Central memory CD8-positive, alpha-beta T cell (primary cell): Measurements from ENCODE around the gene LRRC10B.
A peak's percentile ranks its signal among the peaks of the same experiment; 100 is the strongest.

ENCODE experiments used
- ATAC-seq: fragments of 150-1000 bp; cut with Tn5 transposase; replicated peaks from 2 replicates; pipeline ENCODE4 v1.10.0; 2022; ENCODE audit warnings: mild to moderate bottlenecking, moderate FRiP score, moderate number of reproducible peaks; ENCODE audit not compliant: poor library complexity, severe bottlenecking; ENCODE audit errors: extremely low read depth
- DNase-seq, 2 donors: peaks; one replicate each; pipeline ENCODE4 v3.0.0; 2021; ENCODE audit warnings: low spot score in 2 of 2
- H3K27ac Mint-ChIP-seq: one replicate; pipeline ENCODE4 v1.8.0; 2022; ENCODE audit warnings: low read depth, mild to moderate bottlenecking, moderate library complexity, mixed read lengths
- H3K27me3 Mint-ChIP-seq: one replicate; pipeline ENCODE4 v1.8.0; 2022; ENCODE audit warnings: mixed read lengths
- H3K36me3 Mint-ChIP-seq: one replicate; pipeline ENCODE4 v1.8.0; 2022; ENCODE audit warnings: mild to moderate bottlenecking, moderate library complexity, mixed read lengths; ENCODE audit not compliant: insufficient read depth
- H3K4me1 Mint-ChIP-seq: one replicate; pipeline ENCODE4 v1.8.0; 2022; ENCODE audit warnings: mixed read lengths
- H3K4me3 Mint-ChIP-seq: one replicate; pipeline ENCODE4 v1.8.0; 2022; ENCODE audit warnings: mild to moderate bottlenecking, moderate library complexity, mixed read lengths
- H3K9me3 Mint-ChIP-seq: one replicate; pipeline ENCODE4 v1.8.0; 2022; ENCODE audit warnings: mixed read lengths

Gene LRRC10B

DNA sequence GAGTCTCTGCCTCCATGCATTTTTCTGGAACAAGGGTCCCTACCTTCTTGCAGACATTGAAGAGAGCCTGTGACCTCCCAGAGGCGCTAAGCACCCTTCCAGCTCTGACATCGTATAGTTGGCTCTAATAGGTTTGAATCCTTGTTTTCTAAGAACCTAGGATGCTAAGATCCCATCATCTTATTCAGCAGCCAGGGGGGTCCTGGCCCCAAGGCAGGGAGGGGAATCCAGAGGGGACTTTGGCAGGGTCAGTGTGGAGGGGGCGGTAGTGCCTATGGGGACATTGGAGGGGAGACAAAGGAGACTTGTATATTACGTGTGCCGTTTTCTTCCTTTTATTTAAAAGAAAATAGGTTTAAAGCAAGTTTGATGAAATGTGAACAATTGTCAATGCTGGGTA is 3.4 kb upstream of the LRRC10B start:
- Mint-ChIP-seq H3K4me1 (peaks cover 6% of the 10 kb centered on the region), H3K4me3 (no peak overlapping the region), H3K9me3 (no peaks in the 10 kb centered on the region), H3K27ac (no peak overlapping the region), H3K27me3 (peaks cover 45% of the 10 kb centered on the region), H3K36me3 (peaks cover 2% of the 10 kb centered on the region)
- ATAC-seq: no peak
- no peak for DNase-seq

DNA sequence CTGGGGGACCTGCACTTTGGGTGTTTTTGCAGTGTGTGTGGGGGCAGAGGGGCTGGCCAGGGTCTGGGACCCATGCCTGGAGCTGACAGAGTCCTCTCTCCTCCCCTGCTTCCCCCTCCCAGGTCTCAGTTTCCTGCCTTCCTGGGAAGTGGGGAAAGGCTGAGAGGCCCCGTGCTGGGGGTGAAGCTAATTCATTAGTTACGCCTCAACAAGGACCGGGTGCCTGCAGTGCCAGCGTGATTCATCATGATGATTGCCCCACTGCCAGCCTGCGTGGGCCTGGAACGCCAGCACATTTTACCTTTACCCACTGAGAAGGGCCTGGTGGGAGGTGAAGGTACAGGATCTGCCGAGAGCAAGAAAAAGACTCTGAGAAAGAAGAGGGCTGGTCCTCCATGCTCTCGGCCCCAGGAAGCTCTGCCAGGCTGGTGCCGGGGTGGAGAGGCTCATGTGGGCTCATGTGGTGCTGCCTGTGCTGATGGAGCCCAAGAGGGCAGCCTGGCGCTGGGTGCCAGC is 2.9 kb upstream of the LRRC10B start:
- ATAC-seq: no peak
- H3K4me1 Mint-ChIP-seq: peaks cover 6% of the 10 kb centered on the region

DNA sequence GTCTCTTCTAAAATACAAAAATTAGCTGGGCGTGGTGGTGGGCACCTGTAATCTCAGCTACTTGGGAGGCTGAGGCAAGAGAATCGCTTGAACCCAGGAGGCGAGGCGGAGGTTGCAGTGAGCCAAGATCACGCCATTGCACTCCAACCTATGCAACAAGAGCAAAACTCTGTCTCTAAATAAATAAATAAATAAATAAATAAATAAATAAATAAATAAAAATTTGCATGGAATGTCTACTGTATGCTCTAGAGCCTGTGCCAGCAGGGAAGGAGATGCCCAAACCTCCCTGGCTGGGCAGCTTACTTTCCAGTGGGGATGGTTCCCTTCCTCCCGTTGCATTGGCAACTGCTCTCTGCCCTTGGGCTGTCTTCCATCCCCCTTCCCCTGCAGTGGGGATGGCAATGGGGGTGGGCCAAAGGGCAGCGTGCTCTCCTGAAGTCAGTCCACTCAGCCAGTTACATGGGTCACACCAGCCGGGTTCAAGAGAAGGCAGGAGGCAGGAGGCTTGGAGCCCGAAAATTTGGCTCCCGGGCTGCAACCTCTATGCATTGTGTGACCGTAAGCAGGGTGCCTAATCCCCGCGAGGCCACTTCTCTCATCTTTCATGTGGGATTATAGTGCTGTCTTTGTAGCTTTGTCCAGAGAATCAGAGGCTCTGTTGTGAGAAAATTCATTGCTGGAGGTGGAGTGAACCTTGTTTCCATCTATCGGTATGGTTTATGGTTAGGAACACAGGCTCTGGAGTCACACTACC is 1.4 kb upstream of the LRRC10B start:
- H3K9me3 Mint-ChIP-seq: no peaks in the 10 kb centered on the region
- H3K4me1 Mint-ChIP-seq: peaks cover 6% of the 10 kb centered on the region
- no peak for DNase-seq
- peak overlapping the region; percentile 72 for H3K4me3 Mint-ChIP-seq
- H3K27ac Mint-ChIP-seq: no peak overlapping the region
- peaks cover 62% of the 10 kb centered on the region for H3K27me3 Mint-ChIP-seq
- no peak for ATAC-seq
- H3K36me3 Mint-ChIP-seq: peaks cover 2% of the 10 kb centered on the region

More for the DNA sequence above, 2.9 kb upstream of the LRRC10B start:
- peaks cover 51% of the 10 kb centered on the region for H3K27me3 Mint-ChIP-seq
- no peak for DNase-seq
- H3K9me3 Mint-ChIP-seq: no peaks in the 10 kb centered on the region
- no peak overlapping the region for H3K27ac Mint-ChIP-seq
- no peak overlapping the region for H3K4me3 Mint-ChIP-seq
- peaks cover 2% of the 10 kb centered on the region for H3K36me3 Mint-ChIP-seq

DNA sequence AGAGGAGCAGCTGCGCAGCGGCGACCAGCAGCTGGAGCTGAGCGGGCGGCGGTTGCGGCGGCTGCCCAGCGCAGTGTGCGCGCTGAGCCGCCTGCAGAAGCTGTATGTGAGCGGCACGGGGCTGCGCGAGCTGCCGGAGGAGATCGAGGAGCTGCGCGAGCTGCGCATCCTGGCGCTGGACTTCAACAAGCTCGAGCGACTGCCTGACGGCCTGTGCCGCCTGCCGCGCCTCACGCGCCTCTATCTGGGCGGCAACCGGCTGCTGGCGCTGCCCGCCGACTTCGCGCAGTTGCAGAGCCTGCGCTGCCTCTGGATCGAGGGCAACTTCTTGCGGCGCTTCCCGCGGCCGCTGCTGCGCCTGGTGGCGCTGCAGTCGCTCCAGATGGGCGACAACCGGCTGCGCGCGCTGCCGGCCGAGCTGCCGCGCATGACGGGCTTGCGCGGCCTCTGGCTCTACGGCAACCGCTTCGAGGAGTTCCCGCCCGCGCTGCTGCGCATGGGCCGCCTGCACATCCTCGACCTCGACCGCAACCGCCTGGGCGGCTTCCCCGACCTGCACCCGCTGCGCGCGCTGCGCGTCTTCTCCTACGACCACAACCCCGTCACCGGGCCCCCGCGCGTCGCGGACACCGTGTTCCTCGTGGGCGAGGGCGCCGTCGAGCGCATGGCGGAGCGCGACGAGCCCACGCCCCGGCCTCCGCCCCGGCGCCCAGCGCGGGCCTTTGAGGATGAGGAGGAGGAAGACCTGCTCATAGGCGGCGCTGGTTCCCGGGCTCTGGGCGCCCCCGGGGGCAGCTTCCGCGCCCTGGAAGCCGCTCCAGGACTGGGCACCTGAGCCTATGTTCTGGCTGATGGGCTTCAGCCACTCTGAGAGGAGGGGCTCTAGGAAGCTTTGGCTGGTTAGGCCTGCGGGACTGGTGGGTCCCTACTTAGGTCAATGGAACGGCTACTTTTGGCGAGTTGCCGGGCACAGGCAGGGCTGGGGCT is 787 bp downstream of the LRRC10B start:
- DNase-seq (peak in 1 of 2 donors; percentile 15), ATAC-seq (peak; percentile 69)
- Mint-ChIP-seq H3K4me3 (peak overlapping the region; percentile 32), H3K36me3 (peaks cover 2% of the 10 kb centered on the region), H3K27me3 (peaks cover 82% of the 10 kb centered on the region), H3K9me3 (no peaks in the 10 kb centered on the region), H3K27ac (no peak overlapping the region), H3K4me1 (peaks cover 6% of the 10 kb centered on the region)

DNA sequence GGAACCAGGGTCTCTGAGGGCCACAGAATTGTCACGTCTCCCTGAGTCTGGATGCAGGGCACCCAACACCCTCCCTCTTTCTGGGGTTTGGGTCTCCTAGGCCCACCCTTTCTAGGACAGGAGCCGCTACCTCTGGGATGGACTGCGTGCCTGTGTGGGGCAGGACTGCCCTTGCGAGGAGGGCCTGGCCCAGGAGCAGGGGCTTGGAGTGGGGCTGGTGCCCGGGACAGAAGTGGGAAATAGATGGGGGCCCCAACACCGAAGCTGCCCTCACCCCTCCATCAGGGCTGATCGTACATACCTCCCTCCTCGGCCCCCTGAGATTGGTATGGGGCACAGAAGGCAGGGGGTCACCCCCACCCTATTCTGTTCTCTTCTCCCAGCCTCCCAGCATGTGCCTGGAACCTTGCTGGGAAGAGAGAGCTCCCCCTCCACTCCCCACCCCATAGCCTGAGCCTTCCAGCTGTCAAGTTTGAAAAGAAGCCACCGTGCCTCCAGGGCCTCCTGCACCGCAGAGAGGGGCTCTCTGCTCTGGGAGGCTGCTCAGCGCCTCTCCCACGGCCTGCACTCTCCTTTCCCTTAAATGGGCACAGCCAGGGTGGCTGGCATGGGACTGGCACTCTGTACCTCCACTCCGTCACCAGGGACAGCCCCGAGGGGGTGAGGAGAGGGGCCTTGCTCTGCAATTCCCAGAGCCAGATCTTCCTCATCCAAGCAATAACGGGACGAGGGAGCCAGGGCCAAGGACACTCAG is 1.8 kb downstream of the LRRC10B start:
- Mint-ChIP-seq H3K27me3 (peaks cover 74% of the 10 kb centered on the region), H3K27ac (no peak overlapping the region), H3K4me1 (peaks cover 6% of the 10 kb centered on the region), H3K36me3 (peaks cover 2% of the 10 kb centered on the region), H3K9me3 (no peaks in the 10 kb centered on the region), H3K4me3 (peak overlapping the region; percentile 32)
- ATAC-seq (no peak), DNase-seq (no peak)

DNA sequence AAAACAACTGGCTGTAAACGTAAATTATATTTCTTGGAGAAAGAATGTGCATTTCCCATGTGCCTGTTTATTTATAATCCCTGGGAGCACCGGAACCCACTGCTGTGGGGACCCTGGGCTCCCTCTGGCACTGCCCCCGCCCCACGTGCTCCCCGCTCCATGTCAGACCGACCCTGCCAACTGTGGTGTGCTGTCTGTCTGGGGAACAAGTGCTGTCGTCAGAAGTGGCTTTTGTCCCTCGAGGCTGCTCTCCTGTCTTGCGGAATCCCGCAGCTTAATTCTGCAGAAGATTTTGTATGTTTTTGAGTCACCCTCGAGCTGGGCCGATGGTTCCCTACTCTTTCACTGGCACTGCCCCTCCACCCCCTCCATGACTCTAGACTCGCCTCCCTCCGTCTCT is 2.4 kb downstream of the LRRC10B start:
- ATAC-seq: no peak
- H3K9me3 Mint-ChIP-seq: no peaks in the 10 kb centered on the region
- peaks cover 6% of the 10 kb centered on the region for H3K4me1 Mint-ChIP-seq
- peaks cover 2% of the 10 kb centered on the region for H3K36me3 Mint-ChIP-seq
- peaks cover 68% of the 10 kb centered on the region for H3K27me3 Mint-ChIP-seq
- H3K27ac Mint-ChIP-seq: no peak overlapping the region
- no peak for DNase-seq
- H3K4me3 Mint-ChIP-seq: no peak overlapping the region

DNA sequence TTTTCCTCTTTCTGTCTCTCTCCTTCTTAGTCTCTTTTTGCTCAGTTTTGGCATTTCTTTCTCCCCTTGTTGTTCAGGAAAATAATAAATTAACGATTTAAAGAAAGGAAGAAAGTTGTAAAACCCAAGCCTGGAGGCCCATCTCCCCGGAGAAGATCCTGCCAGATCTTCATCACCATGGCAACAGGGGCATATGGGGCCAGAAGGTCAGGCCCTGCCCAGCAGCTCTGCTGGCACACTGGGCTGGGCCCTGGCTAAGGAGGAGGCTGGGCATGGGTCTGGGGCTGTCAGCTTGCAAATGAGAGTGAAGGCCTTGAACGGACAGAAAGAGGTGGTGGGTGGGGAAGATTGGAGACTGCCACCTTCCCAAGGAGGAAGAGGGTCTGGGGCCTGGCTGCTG is 2.8 kb downstream of the LRRC10B start:
- ATAC-seq (no peak), DNase-seq (no peak)
- no peak overlapping the region for H3K27ac Mint-ChIP-seq
- H3K36me3 Mint-ChIP-seq: peaks cover 2% of the 10 kb centered on the region
- H3K27me3 Mint-ChIP-seq: peaks cover 64% of the 10 kb centered on the region
- H3K9me3 Mint-ChIP-seq: no peaks in the 10 kb centered on the region
- peaks cover 6% of the 10 kb centered on the region for H3K4me1 Mint-ChIP-seq
- no peak overlapping the region for H3K4me3 Mint-ChIP-seq

DNA sequence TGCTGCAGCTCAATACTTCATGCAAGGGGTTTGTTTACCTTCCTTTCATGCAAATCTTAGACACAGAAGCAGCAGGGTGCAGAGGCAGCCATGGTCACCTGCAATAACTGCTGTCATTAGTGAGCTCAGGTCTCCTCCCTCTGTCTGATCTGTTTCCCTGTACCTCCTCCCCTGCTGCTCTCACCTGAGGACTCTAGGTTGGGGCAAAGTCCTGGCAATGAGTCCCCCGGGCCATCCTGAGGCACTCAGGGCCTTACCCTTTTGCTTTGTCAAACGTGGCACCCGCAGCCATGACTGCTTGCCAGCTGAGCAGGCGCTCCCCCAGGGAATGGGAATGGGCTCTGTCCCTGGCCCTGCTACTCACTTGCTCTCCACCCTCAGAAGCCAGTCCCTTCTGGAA is 3.9 kb downstream of the LRRC10B start:
- H3K36me3 Mint-ChIP-seq: peaks cover 2% of the 10 kb centered on the region
- peaks cover 15% of the 10 kb centered on the region for H3K4me1 Mint-ChIP-seq
- no peak overlapping the region for H3K4me3 Mint-ChIP-seq
- H3K9me3 Mint-ChIP-seq: no peaks in the 10 kb centered on the region
- H3K27ac Mint-ChIP-seq: peak overlapping the region; percentile 22
- ATAC-seq (no peak), DNase-seq (no peak)
- peaks cover 62% of the 10 kb centered on the region for H3K27me3 Mint-ChIP-seq

DNA sequence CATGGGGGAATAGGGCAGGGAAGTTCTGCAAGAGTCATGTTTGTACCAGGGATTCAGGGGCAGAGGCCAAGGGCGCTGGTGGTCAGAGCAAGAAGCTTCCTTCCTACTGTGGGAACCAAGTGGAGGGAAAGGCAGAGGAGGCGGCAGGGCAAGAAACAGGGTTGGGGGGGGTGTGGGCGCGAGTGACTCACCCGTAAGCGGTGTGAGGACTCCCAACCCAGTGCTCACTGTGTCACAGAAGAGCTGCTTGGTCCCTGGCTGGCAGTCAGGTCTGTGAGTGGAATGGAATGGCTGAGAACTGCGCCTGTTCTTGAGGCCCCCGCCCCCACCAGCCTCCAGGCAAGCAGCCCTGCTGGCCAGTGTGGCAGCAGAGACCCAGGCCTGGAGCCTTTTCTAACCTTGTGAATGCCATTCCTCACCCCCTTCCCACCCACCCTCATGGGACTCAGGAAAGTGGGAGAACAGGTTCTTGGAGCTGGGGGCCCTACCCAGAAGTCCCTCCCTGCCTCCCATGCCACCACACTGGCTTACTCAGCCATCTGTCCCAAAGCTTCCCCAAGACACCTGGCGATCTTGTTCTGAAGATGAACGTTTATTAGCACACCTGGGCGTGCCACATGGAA is 4.7 kb downstream of the LRRC10B start:
- DNase-seq: no peak
- Mint-ChIP-seq H3K4me1 (peaks cover 9% of the 10 kb centered on the region), H3K27me3 (peaks cover 62% of the 10 kb centered on the region), H3K27ac (peak overlapping the region; percentile 22), H3K36me3 (no peaks in the 10 kb centered on the region), H3K9me3 (no peaks in the 10 kb centered on the region), H3K4me3 (no peak overlapping the region)
- no peak for ATAC-seq

DNA sequence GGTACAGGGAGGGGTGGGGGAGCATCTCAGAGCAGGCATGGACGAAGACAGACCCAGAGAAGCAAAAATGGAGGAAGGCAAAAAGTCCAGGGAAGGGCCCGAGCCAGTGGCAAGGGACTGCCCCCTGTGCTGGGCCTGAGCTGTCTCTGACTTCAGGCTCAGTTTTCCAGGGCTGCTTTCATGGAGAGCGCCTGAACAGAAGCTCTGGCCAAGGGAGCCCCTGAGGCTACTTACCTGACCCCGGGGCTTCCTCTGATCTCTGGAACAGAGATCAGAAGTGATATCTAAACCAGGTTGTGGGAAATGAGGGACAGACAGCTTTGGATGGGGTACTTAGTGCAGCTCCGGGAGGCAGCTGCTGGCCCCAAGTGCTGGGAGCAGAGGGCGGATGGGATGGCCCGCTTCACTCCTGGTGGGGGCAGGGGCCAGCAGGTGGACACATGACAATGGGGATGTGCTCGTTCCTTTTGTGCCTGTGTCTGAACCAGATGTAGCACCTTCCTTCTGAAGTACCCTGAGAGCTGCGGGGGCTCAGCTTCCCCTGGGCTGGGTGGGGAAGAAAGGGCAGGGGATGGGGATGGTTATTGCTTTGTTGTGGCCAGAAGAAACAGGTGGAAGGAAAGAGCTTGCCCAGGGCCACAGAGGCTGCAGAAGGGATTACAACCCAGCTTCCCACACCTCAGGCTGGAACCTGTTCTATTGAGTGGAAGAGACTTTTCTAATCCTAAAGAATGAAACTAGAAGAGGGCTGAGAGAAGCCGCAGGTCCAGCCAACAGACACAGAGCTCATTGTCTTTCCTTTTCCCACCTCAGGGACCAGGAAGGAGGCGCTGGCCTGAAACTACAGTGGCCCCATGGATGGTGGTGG is 5.7 kb downstream of the LRRC10B start:
- Mint-ChIP-seq H3K27me3 (peaks cover 71% of the 10 kb centered on the region), H3K4me1 (peaks cover 9% of the 10 kb centered on the region), H3K9me3 (no peaks in the 10 kb centered on the region), H3K27ac (no peak overlapping the region), H3K36me3 (no peaks in the 10 kb centered on the region), H3K4me3 (no peak overlapping the region)
- no peak for DNase-seq
- ATAC-seq: no peak

DNA sequence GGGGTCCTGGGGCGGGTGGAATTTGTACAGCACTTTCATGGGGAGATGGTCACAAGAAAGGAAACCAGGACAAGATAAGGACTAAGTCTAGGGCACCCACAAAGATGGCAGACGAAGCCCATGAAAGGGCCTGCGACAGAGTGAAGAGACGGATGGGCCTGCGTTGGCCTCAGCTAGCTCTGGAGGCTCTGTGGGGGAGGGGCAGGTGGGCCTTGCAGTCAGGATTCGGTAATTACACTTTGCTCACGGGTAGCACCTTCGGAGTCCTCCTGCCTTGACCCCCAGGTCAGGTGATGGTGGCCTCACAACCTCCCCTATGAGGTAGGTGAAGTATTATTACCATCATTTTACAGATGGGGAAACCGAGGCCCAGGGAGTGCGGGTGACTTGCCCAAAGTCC is 7.1 kb downstream of the LRRC10B start:
- peaks cover 9% of the 10 kb centered on the region for H3K4me1 Mint-ChIP-seq
- H3K4me3 Mint-ChIP-seq: no peak overlapping the region

More for the DNA sequence above, 7.1 kb downstream of the LRRC10B start:
- ATAC-seq (no peak), DNase-seq (no peak)
- Mint-ChIP-seq H3K36me3 (no peaks in the 10 kb centered on the region), H3K27me3 (peaks cover 67% of the 10 kb centered on the region), H3K27ac (no peak overlapping the region), H3K9me3 (no peaks in the 10 kb centered on the region)
